ENCODE results near the gene ADAMTS5. TPM values are rescaled to one million over a fixed set of nuclear protein-coding genes. Genes with fewer than 3 reads are reported as not detected.

Gene ADAMTS5
- total RNA-seq, 4 donors from 2014 or later = 6.6 to 12.9 (median 8.9) TPM

GRCh38 chr21:26977746-26978145 is 10.9 kb upstream of the ADAMTS5 start:
- H3K36me3 ChIP-seq = no peaks in the 10 kb centered on the region
- no peaks in the 10 kb centered on the region for H3K4me1 ChIP-seq
- no peaks in the 10 kb centered on the region for H3K9me3 ChIP-seq
- no peak overlapping the region for H3K4me3 ChIP-seq
- intact Hi-C loops (cut with DNase I; ENCODE audit: low total_unique reads) = no loop called here
- WGBS, 2 donors (ENCODE audit: low coverage in 1 of 2) = 48 to 61% methylated on average over 3 of the region's 3 CpGs
- in situ Hi-C loops (cut with MboI; ENCODE audit: low pct_ligation_motif_present in 1 of 4, low pct_unique_long_range_greater_than_20kb in 1 of 4, low sequenced_read_pairs in 3 of 4) = no loop called here
- H3K27ac ChIP-seq = no peak overlapping the region
- no peaks in the 10 kb centered on the region for H3K27me3 ChIP-seq
- no peak for DNase-seq
- TF ChIP-seq EP300 (IDR thresholded peaks at IDR 0.05; ENCODE audit: low read depth) (no peak), POLR2A (IDR thresholded peaks at IDR 0.05) (no peak), POLR2AphosphoS5 (IDR thresholded peaks at IDR 0.05) (no peak), CTCF (IDR thresholded peaks at IDR 0.05) (no peak)

- Histone ChIP-seq H3K36me3 (no peaks in the 10 kb centered on the region), H3K4me3 (no peak overlapping the region), H3K4me1 (no peaks in the 10 kb centered on the region), H3K27me3 (peaks cover 11% of the 10 kb centered on the region), H3K9me3 (no peaks in the 10 kb centered on the region), H3K27ac (no peak overlapping the region)
- no peak for DNase-seq
- in situ Hi-C loops (cut with MboI; ENCODE audit: low pct_ligation_motif_present in 1 of 4, low pct_unique_long_range_greater_than_20kb in 1 of 4, low sequenced_read_pairs in 3 of 4) (no loop called here), intact Hi-C loops (cut with DNase I; ENCODE audit: low total_unique reads) (no loop called here)
- TF ChIP-seq EP300 (IDR thresholded peaks at IDR 0.05; ENCODE audit: low read depth) (no peak), CTCF (IDR thresholded peaks at IDR 0.05) (no peak), POLR2AphosphoS5 (IDR thresholded peaks at IDR 0.05) (no peak), POLR2A (IDR thresholded peaks at IDR 0.05) (no peak)
- WGBS, 2 donors (ENCODE audit: low coverage in 1 of 2) = 41 to 63% methylated on average over 2 of the region's 2 CpGs
Measured at GRCh38 chr21:26973226-26973625, 6.3 kb upstream of the ADAMTS5 start.

GRCh38 chr21:26972192-26972591 is 5.3 kb upstream of the ADAMTS5 start:
- TF ChIP-seq POLR2A (IDR thresholded peaks at IDR 0.05) (no peak), EP300 (IDR thresholded peaks at IDR 0.05; ENCODE audit: low read depth) (no peak), CTCF (IDR thresholded peaks at IDR 0.05) (no peak), POLR2AphosphoS5 (IDR thresholded peaks at IDR 0.05) (no peak)
- intact Hi-C loops (cut with DNase I; ENCODE audit: low total_unique reads) = no loop called here
- no peak overlapping the region for H3K4me3 ChIP-seq

GRCh38 chr21:26969971-26970725 is 3.3 kb upstream of the ADAMTS5 start:
- intact Hi-C loops (cut with DNase I; ENCODE audit: low total_unique reads) = no loop called here
- no peak overlapping the region for H3K4me3 ChIP-seq
- 67 to 75% methylated on average over 6 of the region's 6 CpGs for WGBS, 2 donors (ENCODE audit: low coverage in 1 of 2)

More at GRCh38 chr21:26972192-26972591, 5.3 kb upstream of the ADAMTS5 start:
- peaks cover 21% of the 10 kb centered on the region for H3K27me3 ChIP-seq
- H3K27ac ChIP-seq = no peak overlapping the region
- H3K9me3 ChIP-seq = no peaks in the 10 kb centered on the region
- no peak for DNase-seq
- WGBS, 2 donors (ENCODE audit: low coverage in 1 of 2) = 40 to 63% methylated on average over 1 to 2 of the region's 2 CpGs
- in situ Hi-C loops (cut with MboI; ENCODE audit: low pct_ligation_motif_present in 1 of 4, low pct_unique_long_range_greater_than_20kb in 1 of 4, low sequenced_read_pairs in 3 of 4) = no loop called here
- no peaks in the 10 kb centered on the region for H3K36me3 ChIP-seq
- H3K4me1 ChIP-seq = no peaks in the 10 kb centered on the region

More at GRCh38 chr21:26969971-26970725, 3.3 kb upstream of the ADAMTS5 start:
- no peak for DNase-seq
- no peaks in the 10 kb centered on the region for H3K4me1 ChIP-seq
- in situ Hi-C loops (cut with MboI; ENCODE audit: low pct_ligation_motif_present in 1 of 4, low pct_unique_long_range_greater_than_20kb in 1 of 4, low sequenced_read_pairs in 3 of 4) = no loop called here
- H3K9me3 ChIP-seq = no peaks in the 10 kb centered on the region
- H3K27me3 ChIP-seq = peaks cover 41% of the 10 kb centered on the region
- no peaks in the 10 kb centered on the region for H3K36me3 ChIP-seq
- TF ChIP-seq POLR2AphosphoS5 (IDR thresholded peaks at IDR 0.05) = no peak
- no peak for TF ChIP-seq POLR2A (IDR thresholded peaks at IDR 0.05)
- TF ChIP-seq CTCF (IDR thresholded peaks at IDR 0.05) = no peak
- TF ChIP-seq EP300 (IDR thresholded peaks at IDR 0.05; ENCODE audit: low read depth) = no peak
- H3K27ac ChIP-seq = no peak overlapping the region
